ENCODE measurements around the gene IL5.
"Not testable (repeated sequence)": the region's sequence is repeated elsewhere in the genome, so short reads cannot be mapped to it uniquely, and the experiment has no call there.

- not testable (repeated sequence) for TF ChIP-seq CTCF (IDR thresholded peaks at IDR 0.05; ENCODE audit: poor library complexity, severe bottlenecking); SMC3 (conservative IDR thresholded peaks at IDR 0.05; ENCODE audit: poor library complexity); EP300 (conservative IDR thresholded peaks at IDR 0.05; ENCODE audit: poor library complexity, severe bottlenecking); TAF1 (IDR thresholded peaks at IDR 0.05; ENCODE audit: low read depth)
Observed at GRCh38 chr5:132524877-132525276, 18.4 kb downstream of the IL5 start.
